Lower leg skin (tissue), 3 donors: ENCODE results near the gene SPDYC.

Experiments
- CTCF ChIP-seq, 3 donors: fragments of 450-650 bp; IDR thresholded peaks; one replicate each; pipeline ENCODE4 v1.5.1; 2016; ENCODE audit warnings: antibody characterized with exemption in 3 of 3, mild to moderate bottlenecking in 3 of 3, moderate library complexity in 2 of 3
- POLR2A ChIP-seq, 2 donors: fragments of 450-650 bp; IDR thresholded peaks; one replicate each; pipeline ENCODE4 v1.6.1; 2016 to 2017; ENCODE audit warnings: antibody characterized with exemption in 2 of 2, mild to moderate bottlenecking in 1 of 2, moderate library complexity in 1 of 2

- TF ChIP-seq CTCF (IDR thresholded peaks at IDR 0.05) (no peak), POLR2A (IDR thresholded peaks at IDR 0.05) (no peak)
Measured at GRCh38 chr11:65133724-65134123, 36.3 kb upstream of the SPDYC start.
